DMS153 treated with DMSO at 0.1 percent for 48 hours (cell line): ENCODE data around the gene SLC6A3.
"Not testable (repeated sequence)": the region's sequence is repeated elsewhere in the genome, so short reads cannot be mapped to it uniquely, and the experiment has no call there.

Experiments
- DNase-seq: peaks from one replicate; lab custom pipeline; 2025; ENCODE audit not compliant: unreplicated experiment; lab: John Stamatoyannopoulos, UW

Gene SLC6A3

GRCh38 chr5:1478271-1479035, 33.2 kb upstream of the SLC6A3 start:
- DNase-seq, result no peak

DNA sequence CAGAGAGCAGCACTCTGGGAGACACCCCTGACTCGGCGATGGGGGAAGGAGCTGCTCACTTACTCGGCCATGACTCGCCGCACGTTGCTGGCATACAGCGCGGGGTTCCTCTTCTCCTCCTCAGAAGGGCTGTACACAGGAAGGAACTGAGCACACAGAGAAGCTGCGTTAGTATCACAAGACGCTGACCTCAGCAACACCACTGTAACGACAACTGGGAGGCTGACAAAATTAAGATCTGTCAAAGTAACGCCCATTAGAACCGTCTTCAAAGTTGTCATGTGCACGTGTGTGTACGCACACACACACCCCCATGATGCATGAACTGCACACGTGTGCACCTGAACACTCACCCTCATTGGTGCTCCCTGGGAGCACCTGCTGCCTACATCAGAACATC, 32.1 kb upstream of the SLC6A3 start:
- DNase-seq, result no peak

DNA sequence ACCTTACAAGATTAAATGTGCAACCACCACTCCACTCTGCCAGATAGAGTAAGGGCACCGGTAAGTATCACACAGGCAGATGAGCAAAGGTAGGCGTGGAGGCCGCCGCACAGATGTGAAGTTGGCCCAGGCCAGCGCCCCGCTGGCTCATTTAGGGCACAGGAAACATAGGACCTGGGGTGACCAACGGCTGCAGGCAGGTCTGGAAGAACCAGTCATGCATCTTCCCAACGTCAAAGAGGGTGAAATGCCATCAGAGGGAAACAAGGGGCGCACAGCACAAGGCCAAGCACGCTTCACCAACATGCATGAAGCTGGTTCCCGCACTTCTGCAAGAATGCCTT, 31.7 kb upstream of the SLC6A3 start:
- DNase-seq, result no peak

- no peak for DNase-seq
Observed at GRCh38 chr5:1476181-1476966, 31.1 kb upstream of the SLC6A3 start.

DNA sequence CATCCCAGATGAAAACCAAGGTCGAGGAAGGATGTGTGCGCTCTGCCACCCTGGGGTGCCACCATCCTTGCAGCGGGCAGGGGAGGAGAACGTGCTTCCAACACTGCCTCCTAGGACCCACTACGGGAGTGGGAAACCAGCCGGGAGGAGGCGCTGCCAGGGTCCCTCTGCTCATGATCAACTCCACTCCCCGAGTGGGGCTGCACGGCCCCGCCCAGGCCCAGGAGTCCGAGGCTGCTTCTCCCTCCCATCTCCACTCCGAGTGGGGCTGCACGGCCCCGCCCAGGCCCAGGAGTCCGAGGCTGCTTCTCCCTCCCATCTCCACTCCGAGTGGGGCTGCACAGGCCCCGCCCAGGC, 30.3 kb upstream of the SLC6A3 start:
- DNase-seq, result not testable (repeated sequence)

DNA sequence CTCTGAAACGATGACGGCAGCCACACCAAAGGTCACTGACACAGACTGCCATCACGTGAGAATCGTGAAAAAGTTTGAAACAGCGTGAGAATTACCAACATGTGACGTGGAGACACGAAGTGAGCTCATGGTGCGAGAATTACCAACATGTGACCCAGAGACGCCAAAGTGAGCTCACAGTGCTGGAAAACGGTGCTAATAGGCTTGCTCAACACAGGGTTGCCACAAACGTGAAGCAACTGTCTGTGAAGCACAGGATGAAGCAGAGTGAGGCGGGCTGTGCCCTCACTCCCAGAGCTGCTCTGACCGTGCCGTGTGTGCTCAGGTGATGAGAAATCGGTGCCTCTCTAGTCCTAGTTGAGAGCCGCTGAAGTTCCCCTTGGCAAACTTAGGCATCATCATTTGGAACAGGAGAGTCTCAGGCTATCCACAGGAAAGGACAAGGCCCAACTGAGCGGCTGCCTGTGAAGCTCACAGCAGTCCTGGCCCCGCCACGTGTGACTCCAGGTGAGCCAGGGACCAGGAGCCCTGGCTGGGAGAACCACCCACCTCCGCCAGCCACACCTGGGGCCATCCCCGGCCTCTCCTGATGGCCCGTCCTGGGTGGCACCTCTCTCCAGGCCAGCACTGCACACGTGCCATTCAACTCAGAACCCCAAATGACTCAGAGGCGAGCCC, 29.8 kb upstream of the SLC6A3 start:
- DNase-seq, result no peak

DNA sequence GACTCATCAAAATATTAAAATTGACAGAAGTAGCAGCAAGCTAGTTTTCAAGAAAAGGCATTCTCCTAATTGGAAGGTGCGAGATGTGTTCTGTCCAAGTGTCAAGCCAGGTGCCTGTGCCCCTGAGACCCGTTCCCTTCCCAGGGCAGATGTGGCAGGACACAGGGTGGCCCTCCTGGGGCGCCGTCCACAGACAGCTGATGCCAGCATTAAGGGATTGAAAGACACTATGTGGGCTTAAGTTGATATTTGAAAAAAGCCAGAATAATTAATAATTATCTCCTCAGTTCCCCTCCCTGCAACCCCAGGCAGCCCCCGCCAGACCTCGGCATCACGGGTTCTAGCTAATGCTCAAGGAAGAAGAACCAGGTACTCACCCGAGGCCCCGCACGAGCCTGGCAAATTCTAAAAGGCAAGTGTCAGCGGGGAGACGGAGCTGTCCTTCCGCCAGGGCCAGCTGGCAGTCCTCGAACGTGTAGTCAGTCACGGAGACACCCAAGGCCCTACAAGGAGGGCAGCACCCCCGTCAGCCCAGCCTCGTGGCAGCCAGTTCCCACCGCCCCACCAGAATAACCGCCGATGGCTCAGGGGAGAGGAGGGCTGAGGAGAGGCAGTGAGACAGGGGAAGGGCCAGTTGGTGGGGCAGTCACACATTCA, 29.1 kb upstream of the SLC6A3 start:
- DNase-seq, result no peak

GRCh38 chr5:1473746-1474145, 28.5 kb upstream of the SLC6A3 start:
- no peak for DNase-seq

DNA sequence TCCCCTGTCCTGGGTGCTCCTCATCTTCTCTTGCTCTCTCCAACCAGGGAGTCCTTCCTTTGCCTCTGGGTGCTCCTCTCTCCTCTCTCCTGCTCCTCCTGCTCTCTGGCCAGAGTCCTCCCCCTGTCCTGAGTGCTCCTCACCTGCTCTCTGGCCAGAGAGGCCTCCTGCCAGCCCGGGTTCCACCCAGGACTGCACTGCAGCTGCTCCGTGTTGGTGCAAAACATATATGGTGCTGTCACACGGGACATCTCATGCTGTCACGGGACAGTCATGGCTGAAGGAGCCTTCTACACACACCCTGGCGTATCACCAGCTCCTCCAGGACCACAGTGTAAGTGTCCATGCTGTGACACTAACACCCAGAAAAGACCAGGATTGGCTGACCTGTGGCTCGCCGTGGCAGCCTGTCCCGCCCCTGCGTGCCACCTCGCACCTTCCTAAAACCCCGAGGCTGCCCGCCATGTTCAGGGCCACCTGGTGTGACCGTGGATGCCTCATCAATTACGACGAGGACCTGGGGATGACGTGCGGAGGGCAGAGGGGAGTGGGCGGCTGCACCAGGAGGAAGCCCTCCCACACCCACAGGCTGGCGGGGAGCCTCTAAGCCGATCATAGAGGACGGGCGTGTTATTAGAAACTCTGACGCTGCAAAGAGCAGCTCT, 27.9 kb upstream of the SLC6A3 start:
- DNase-seq, result no peak

- no peak for DNase-seq
Observed at GRCh38 chr5:1471997-1472963, 27.0 kb upstream of the SLC6A3 start.

DNA sequence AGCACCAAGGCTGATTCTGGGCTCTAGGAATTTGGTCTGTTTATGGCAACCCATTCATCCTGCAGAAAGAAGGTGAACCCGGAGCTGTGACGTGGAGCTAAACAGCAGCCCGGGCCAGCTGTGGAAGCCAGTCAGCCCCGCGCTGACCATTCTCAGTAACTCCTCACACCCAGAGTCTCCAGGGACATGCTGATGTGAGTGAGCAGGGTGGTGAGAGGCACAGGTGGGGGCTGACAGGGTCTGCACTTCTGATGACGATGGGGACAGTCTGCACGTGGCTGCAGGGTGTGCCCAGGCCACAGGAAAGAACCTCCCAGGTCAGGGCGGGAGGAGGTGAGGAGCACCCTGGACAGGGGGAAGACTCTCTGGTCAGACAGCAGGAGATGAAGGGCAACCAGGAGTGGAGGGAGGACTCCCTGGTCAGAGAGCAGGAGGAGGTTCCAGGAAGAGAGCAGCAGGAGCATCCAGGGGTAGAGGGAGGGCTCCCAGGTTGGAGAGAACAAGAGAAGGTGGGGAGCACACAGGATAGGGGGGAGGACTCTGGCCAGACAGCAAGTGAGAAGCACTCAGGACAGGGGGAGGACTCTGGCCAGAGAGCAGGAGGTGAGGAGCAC, 26.1 kb upstream of the SLC6A3 start:
- no peak for DNase-seq

GRCh38 chr5:1470762-1471211, 25.5 kb upstream of the SLC6A3 start:
- no peak for DNase-seq

DNA sequence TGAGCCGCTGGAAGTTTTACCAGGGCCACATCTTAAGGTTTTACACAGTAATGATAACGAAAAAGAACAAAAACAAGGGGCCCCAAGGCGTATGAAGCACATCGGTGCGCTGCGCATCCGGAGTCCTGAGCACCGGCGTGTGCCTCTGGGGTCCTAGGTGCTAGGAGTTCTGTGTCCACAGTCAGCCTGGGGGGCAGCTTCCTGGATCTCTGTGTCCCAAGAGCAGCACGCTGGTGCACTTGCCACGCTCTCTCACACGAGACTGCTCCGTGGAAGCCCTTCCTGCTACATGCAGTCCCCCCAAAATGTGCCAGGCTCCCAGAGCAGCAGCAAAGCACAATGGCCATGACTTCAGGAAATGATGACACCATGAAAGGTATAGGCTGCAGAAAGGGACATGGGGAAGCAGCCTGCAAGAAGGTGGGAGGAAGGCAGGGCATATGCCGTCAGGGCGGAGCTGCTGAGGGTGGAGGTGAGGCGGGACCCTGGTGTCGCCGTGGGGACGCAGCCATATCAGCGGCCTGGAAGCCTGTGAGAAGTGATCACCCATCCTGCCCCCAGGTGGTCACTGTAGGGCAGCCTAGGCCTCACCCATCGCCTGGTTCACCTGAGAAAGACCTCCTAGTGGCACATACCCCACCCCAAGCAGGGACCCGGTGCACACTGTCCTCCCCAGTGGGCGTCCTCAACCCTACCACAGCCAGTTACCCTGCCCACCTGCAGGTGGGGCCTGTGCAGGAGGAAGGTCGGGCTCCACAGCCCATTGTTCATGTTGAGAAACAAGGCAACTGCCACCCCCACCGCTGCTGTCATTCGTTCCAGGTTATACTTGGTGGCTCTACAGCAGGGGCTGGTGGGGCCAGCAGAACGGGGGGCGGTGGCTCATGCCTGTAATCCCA, 23.6 kb upstream of the SLC6A3 start:
- DNase-seq, result no peak

DNA sequence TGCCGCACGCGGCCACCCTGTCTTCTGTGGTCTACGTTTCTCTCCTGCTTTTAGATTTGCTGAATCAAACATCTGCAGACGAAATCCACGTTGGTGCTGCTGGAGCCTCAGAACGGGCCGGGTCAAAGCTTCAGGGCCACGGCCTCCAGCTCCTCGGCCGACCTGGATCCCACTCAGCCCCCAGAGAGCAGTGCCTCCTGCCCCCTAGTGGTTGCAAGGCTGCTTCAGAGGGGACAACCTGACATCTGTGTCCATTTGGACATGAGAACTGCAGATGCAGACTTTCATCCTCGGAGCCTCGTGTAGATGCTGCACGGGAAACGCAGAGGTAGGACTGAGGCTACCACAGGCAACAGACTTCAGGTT, 23.0 kb upstream of the SLC6A3 start:
- DNase-seq, result no peak

DNA sequence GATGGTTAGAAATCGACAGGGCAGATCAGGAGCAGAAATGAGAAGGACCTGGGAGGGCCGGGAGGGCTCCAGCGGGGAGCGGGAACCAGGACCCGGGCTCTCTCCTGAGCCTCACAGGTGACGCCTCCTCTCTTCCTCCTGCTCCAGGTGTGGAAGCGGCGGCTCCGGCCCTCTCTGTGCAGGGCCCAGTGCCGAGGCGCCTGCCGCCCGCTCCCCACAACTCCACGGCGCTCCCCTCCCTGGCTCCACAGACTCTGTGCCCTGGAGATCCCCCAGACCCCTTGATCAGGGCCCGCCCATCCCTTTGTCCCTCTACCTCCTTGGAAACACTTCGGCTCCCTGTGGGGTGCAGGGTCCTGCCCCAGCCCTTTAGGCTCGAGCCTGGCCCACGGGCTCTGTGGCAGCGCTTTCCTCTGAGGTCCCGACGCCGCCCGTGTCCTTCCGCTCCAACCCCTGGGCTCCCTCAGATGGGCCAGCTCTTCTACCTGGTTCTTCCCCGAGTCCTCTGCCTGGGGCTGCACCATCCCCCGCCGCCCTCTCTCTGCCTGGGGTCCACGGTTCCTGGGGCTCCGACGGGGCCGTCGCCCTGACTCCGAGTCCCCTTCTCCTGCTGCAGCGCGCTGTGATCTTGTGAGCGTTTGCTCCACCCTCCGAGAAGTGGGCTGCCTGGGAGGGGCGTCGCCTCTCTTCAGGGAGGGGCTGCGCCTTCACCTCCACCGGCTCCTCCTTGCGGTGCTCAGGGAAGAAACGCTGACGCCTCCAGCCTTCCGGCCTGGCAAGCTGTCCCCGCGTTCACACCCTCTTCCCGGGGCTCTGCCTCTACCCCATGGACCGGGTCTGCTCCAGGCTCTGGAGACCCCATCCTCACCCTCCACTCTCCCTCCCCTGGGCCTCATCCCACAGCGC, 22.4 kb upstream of the SLC6A3 start:
- no peak for DNase-seq

- DNase-seq, result no peak
Observed at GRCh38 chr5:1466631-1467265, 21.5 kb upstream of the SLC6A3 start.

DNA sequence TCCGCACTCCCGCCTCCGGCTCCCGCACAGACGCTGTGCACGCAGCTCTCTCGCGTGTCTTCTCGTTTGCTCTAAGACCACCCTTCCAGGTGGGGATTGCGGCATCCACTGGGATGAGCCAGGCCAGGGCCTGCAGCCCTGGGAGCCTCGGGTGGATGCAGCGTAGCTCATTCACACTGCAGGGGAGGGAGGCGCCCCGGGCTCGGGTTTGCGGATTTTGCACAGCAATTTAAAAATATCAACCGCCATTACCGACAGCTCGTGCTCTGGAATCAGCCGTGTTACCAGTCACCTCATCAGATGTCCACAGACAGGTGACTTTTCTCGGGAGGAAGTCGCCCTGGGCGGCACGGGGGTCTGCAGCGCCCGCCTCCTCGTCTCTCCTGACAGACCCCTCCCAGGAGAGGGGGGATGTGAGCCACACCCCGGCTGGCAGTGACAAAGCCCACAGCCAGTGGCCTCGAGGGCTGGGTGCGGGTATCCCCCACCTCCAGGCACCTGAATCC, 20.8 kb upstream of the SLC6A3 start:
- no peak for DNase-seq
